Measurements from ENCODE around the gene ARHGEF4.

DNA sequence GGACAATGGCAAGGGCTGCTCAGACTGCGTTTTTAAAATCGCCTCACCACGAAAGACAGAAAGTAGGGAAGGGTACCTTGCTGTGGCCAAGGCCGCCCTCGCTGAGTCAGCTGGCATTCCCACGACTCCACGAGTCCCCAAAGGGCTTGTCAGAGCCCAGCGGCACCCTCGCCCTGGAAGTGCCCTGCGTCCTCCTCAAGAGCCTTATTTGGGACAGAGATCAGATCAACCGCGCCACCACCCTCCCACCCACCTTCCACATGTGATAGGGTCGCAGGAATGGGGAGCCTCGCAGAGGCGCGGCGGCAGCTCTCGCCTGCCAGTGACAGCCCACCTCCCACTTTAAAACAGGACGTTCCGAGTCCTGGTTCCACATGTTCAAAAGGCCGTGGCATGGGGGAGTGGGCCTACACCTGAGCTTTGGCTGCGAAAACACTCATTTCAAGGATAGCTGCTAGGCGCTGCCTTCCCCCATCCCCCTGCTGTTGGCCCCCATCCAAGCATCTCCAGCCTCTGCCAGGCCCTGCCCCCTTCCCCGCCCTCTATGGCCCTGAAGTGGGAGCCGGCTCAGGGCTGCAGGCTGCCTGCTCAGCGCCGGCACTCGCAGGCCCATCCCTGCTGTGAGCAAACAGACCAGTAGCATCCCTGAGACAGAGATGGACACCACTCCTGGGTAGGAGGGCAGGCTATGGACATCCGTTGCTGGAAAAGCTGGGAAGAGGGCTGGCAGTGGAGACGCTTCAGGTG is 38.1 kb upstream of the ARHGEF4 start:
- TF ChIP-seq, protein P1, sequence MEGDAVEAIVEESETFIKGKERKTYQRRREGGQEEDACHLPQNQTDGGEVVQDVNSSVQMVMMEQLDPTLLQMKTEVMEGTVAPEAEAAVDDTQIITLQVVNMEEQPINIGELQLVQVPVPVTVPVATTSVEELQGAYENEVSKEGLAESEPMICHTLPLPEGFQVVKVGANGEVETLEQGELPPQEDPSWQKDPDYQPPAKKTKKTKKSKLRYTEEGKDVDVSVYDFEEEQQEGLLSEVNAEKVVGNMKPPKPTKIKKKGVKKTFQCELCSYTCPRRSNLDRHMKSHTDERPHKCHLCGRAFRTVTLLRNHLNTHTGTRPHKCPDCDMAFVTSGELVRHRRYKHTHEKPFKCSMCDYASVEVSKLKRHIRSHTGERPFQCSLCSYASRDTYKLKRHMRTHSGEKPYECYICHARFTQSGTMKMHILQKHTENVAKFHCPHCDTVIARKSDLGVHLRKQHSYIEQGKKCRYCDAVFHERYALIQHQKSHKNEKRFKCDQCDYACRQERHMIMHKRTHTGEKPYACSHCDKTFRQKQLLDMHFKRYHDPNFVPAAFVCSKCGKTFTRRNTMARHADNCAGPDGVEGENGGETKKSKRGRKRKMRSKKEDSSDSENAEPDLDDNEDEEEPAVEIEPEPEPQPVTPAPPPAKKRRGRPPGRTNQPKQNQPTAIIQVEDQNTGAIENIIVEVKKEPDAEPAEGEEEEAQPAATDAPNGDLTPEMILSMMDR (conservative IDR thresholded peaks at IDR 0.05), result no peak
- TF ChIP-seq EZH2 (IDR thresholded peaks at IDR 0.05; ENCODE audit: low read depth), result no peak
